Measurements from ENCODE around the gene GALNT10. TPM values are rescaled to one million over a fixed set of nuclear protein-coding genes. Genes with fewer than 3 reads are reported as not detected.

GALNT10 gene
- total RNA-seq, 1 experiment from 2014 or later, result 27.8 TPM

- Histone ChIP-seq H3K27ac (ENCODE audit: low read depth, low read length) (no peak overlapping the region), H2AFZ (ENCODE audit: low read depth, low read length, poor library complexity, severe bottlenecking) (no peak overlapping the region), H3K9ac (ENCODE audit: low read length) (no peak overlapping the region), H3K9me2 (ENCODE audit: insufficient read depth) (no peaks in the 10 kb centered on the region), H3K9me3 (ENCODE audit: control insufficient read depth in 1 of 2, insufficient read depth in 1 of 2, low read depth in 1 of 2, low read length in 2 of 2) (0 out of 4 replicates have a peak, but pooled peaks cover under 1 to 4% of the 10 kb centered on the region in 2 experiments), H3K4me1 (ENCODE audit: control insufficient read depth in 1 of 2, insufficient read depth in 2 of 2, low read length in 2 of 2) (no peaks in the 10 kb centered on the region), H3K4me3 (replicated peaks in 1 of 2; ENCODE audit: low read depth in 1 of 2, low read length in 2 of 2) (no peak overlapping the region), H3K27me3 (ENCODE audit: insufficient read depth, low read length) (no peaks in the 10 kb centered on the region), H3K79me2 (ENCODE audit: insufficient read depth, low read length) (no peaks in the 10 kb centered on the region), H3K36me3 (ENCODE audit: control insufficient read depth in 1 of 2, insufficient read depth in 2 of 2, low read length in 2 of 2) (no peaks in the 10 kb centered on the region), H3K4me2 (ENCODE audit: low read length) (no peak overlapping the region), H4K20me1 (ENCODE audit: insufficient read depth) (no peaks in the 10 kb centered on the region)
- no peak for TF ChIP-seq ZNF274 (IDR thresholded peaks at IDR 0.05; ENCODE audit: low read depth, low read length)
- TF ChIP-seq CBX3 (IDR thresholded peaks at IDR 0.05; ENCODE audit: low read depth), result no peak
- TF ChIP-seq YY1 (IDR thresholded peaks at IDR 0.05; ENCODE audit: extremely low read depth, insufficient replicate concordance, low read depth, low read length), result no peak
- DNase-seq (ENCODE audit: low read depth, low spot score) (no peak), ATAC-seq (no peak)
- no TSS peak for BruUV-seq (replicated peaks)
- RAD21 ChIA-PET (ENCODE audit: low non-redundant PET in 1 of 2, low total read pairs in 2 of 2, uncharacterized antibody in 2 of 2, unreplicated experiment in 2 of 2), result no interaction called here
- intact Hi-C loops (cut with micrococcal nuclease), result no loop called here
- POLR2A ChIA-PET, result no interaction called here
- CTCF ChIA-PET, result no interaction called here
Measured at GRCh38 chr5:154309805-154310204, 119.3 kb downstream of the GALNT10 start.

GRCh38 chr5:154311362-154311761 lies 120.8 kb downstream of the GALNT10 start:
- no peaks in the 10 kb centered on the region for H3K79me2 ChIP-seq (ENCODE audit: insufficient read depth, low read length)
- ChIA-PET CTCF (no interaction called here), RAD21 (ENCODE audit: low non-redundant PET in 1 of 2, low total read pairs in 2 of 2, uncharacterized antibody in 2 of 2, unreplicated experiment in 2 of 2) (no interaction called here), POLR2A (no interaction called here)
- no peak overlapping the region for H3K4me3 ChIP-seq (replicated peaks in 1 of 2; ENCODE audit: low read depth in 1 of 2, low read length in 2 of 2)
- no peak for TF ChIP-seq EGR1 (IDR thresholded peaks at IDR 0.05; ENCODE audit: low read depth)
- no peak for TF ChIP-seq EZH2 (IDR thresholded peaks at IDR 0.05)
- TF ChIP-seq REST (IDR thresholded peaks at IDR 0.05; ENCODE audit: low read depth), result no peak
- TF ChIP-seq SIN3A (IDR thresholded peaks at IDR 0.05; ENCODE audit: low read depth), result no peak
- TF ChIP-seq YY1 (IDR thresholded peaks at IDR 0.05; ENCODE audit: extremely low read depth, insufficient replicate concordance, low read depth, low read length), result no peak
- TF ChIP-seq TCF7L2 (IDR thresholded peaks at IDR 0.05; ENCODE audit: borderline replicate concordance, extremely low read depth, insufficient read depth, insufficient read length), result no peak
- no peak for TF ChIP-seq FOSL1 (IDR thresholded peaks at IDR 0.05; ENCODE audit: low read depth)
- no peak for TF ChIP-seq CEBPB (IDR thresholded peaks at IDR 0.05; ENCODE audit: low read depth)
- no peak for TF ChIP-seq EZH2phosphoT487 (IDR thresholded peaks at IDR 0.05; ENCODE audit: borderline replicate concordance)
- no peak for TF ChIP-seq ELF1 (IDR thresholded peaks at IDR 0.05; ENCODE audit: borderline replicate concordance, low read depth)
- no peak for TF ChIP-seq CTCF (IDR thresholded peaks at IDR 0.05 in 2 of 3, conservative IDR thresholded peaks at IDR 0.05 in 1 of 3; ENCODE audit: borderline replicate concordance in 1 of 3, insufficient read depth in 1 of 3, low read depth in 2 of 3, low read length in 2 of 3)
- TF ChIP-seq ZFX (IDR thresholded peaks at IDR 0.05), result no peak
- TF ChIP-seq CBX3 (IDR thresholded peaks at IDR 0.05; ENCODE audit: low read depth), result no peak
- TF ChIP-seq ZNF274 (IDR thresholded peaks at IDR 0.05; ENCODE audit: low read depth, low read length), result no peak
- TF ChIP-seq JUND (IDR thresholded peaks at IDR 0.05), result no peak
- no peak for TF ChIP-seq SP1 (IDR thresholded peaks at IDR 0.05; ENCODE audit: low read depth)
- H3K9me3 ChIP-seq (ENCODE audit: control insufficient read depth in 1 of 2, insufficient read depth in 1 of 2, low read depth in 1 of 2, low read length in 2 of 2), result no peaks in the 10 kb centered on the region
- DNase-seq (ENCODE audit: low read depth, low spot score), result no peak
- H3K27me3 ChIP-seq (ENCODE audit: insufficient read depth, low read length), result no peaks in the 10 kb centered on the region
- H2AFZ ChIP-seq (ENCODE audit: low read depth, low read length, poor library complexity, severe bottlenecking), result no peak overlapping the region
- BruUV-seq (replicated peaks), result no TSS peak
- H3K4me1 ChIP-seq (ENCODE audit: control insufficient read depth in 1 of 2, insufficient read depth in 2 of 2, low read length in 2 of 2), result no peaks in the 10 kb centered on the region
- H3K9ac ChIP-seq (ENCODE audit: low read length), result no peak overlapping the region
- H3K36me3 ChIP-seq (ENCODE audit: control insufficient read depth in 1 of 2, insufficient read depth in 2 of 2, low read length in 2 of 2), result no peaks in the 10 kb centered on the region
- intact Hi-C loops (cut with micrococcal nuclease), result no loop called here
- no peak overlapping the region for H3K4me2 ChIP-seq (ENCODE audit: low read length)
- H3K27ac ChIP-seq (ENCODE audit: low read depth, low read length), result no peak overlapping the region
- H3K9me2 ChIP-seq (ENCODE audit: insufficient read depth), result no peaks in the 10 kb centered on the region
- H4K20me1 ChIP-seq (ENCODE audit: insufficient read depth), result no peaks in the 10 kb centered on the region
- no peak for ATAC-seq

All from HCT116 (cell line).